Central memory CD8-positive, alpha-beta T cell (primary cell): ENCODE results near the gene DTX4.
"Not testable (repeated sequence)": the region's sequence is repeated elsewhere in the genome, so short reads cannot be mapped to it uniquely, and the experiment has no call there.

Experiments
- ATAC-seq: fragments of 150-1000 bp; cut with Tn5 transposase; replicated peaks from 2 replicates; pipeline ENCODE4 v1.10.0; 2022; ENCODE audit warnings: mild to moderate bottlenecking, moderate FRiP score, moderate number of reproducible peaks; ENCODE audit not compliant: poor library complexity, severe bottlenecking; ENCODE audit errors: extremely low read depth
- DNase-seq, 2 donors: peaks; one replicate each; pipeline ENCODE4 v3.0.0; 2021; ENCODE audit warnings: low spot score in 2 of 2
- H3K27ac Mint-ChIP-seq: one replicate; pipeline ENCODE4 v1.8.0; 2022; ENCODE audit warnings: low read depth, mild to moderate bottlenecking, moderate library complexity, mixed read lengths
- H3K27me3 Mint-ChIP-seq: one replicate; pipeline ENCODE4 v1.8.0; 2022; ENCODE audit warnings: mixed read lengths
- H3K36me3 Mint-ChIP-seq: one replicate; pipeline ENCODE4 v1.8.0; 2022; ENCODE audit warnings: mild to moderate bottlenecking, moderate library complexity, mixed read lengths; ENCODE audit not compliant: insufficient read depth
- H3K4me1 Mint-ChIP-seq: one replicate; pipeline ENCODE4 v1.8.0; 2022; ENCODE audit warnings: mixed read lengths
- H3K4me3 Mint-ChIP-seq: one replicate; pipeline ENCODE4 v1.8.0; 2022; ENCODE audit warnings: mild to moderate bottlenecking, moderate library complexity, mixed read lengths
- H3K9me3 Mint-ChIP-seq: one replicate; pipeline ENCODE4 v1.8.0; 2022; ENCODE audit warnings: mixed read lengths

Gene DTX4

GRCh38 chr11:59171508-59172322, at the start of gene DTX4:
TSS of gene DTX4 (plus strand) at chr11:59172132. CDS start at chr11:59172596, 464 bp downstream.
- Mint-ChIP-seq H3K27me3 (peaks cover 8% of the 10 kb centered on the region), H3K9me3 (no peaks in the 10 kb centered on the region), H3K4me1 (peaks cover 13% of the 10 kb centered on the region), H3K27ac (peak within 1 kb of the TSS; percentile 46), H3K36me3 (peaks cover 6% of the 10 kb centered on the region), H3K4me3 (peak within 1 kb of the TSS; percentile 89)
- ATAC-seq: peak; percentile 90
- DNase-seq: peak; percentile 76 to 78

- DNase-seq (peak; percentile 77 to 92), ATAC-seq (peak; percentile 99)
- H3K36me3 Mint-ChIP-seq: peaks cover 24% of the 10 kb centered on the region
- peaks cover 2% of the 10 kb centered on the region for H3K9me3 Mint-ChIP-seq
- no peaks in the 10 kb centered on the region for H3K27me3 Mint-ChIP-seq
- H3K4me3 Mint-ChIP-seq: peak overlapping the region; percentile 25
- H3K27ac Mint-ChIP-seq: peak overlapping the region; percentile 17
- peaks cover 12% of the 10 kb centered on the region for H3K4me1 Mint-ChIP-seq
Measured at GRCh38 chr11:59135648-59136461, 36.1 kb upstream of the DTX4 start.

- not testable (repeated sequence) for H3K9me3 Mint-ChIP-seq, ATAC-seq, H3K27me3 Mint-ChIP-seq, H3K4me3 Mint-ChIP-seq, H3K27ac Mint-ChIP-seq, DNase-seq
- Mint-ChIP-seq H3K36me3 (peaks cover 21% of the 10 kb centered on the region), H3K4me1 (peaks cover 19% of the 10 kb centered on the region)
Measured at GRCh38 chr11:59136551-59136950, 35.4 kb upstream of the DTX4 start.

- ATAC-seq: no peak
- H3K4me3 Mint-ChIP-seq: no peak overlapping the region
- no peak for DNase-seq
- H3K27ac Mint-ChIP-seq: no peak overlapping the region
- peaks cover 19% of the 10 kb centered on the region for H3K36me3 Mint-ChIP-seq
- H3K4me1 Mint-ChIP-seq: peaks cover 26% of the 10 kb centered on the region
- H3K27me3 Mint-ChIP-seq: no peaks in the 10 kb centered on the region
- H3K9me3 Mint-ChIP-seq: no peaks in the 10 kb centered on the region
Measured at GRCh38 chr11:59137190-59137589, 34.7 kb upstream of the DTX4 start.

- Mint-ChIP-seq H3K4me1 (peaks cover 40% of the 10 kb centered on the region), H3K9me3 (no peaks in the 10 kb centered on the region), H3K36me3 (peaks cover 24% of the 10 kb centered on the region), H3K27ac (no peak overlapping the region), H3K27me3 (no peaks in the 10 kb centered on the region), H3K4me3 (no peak overlapping the region)
- DNase-seq: no peak
- ATAC-seq: no peak
Measured at GRCh38 chr11:59138643-59139042, 33.3 kb upstream of the DTX4 start.

- Mint-ChIP-seq H3K27ac (peak overlapping the region; percentile 92), H3K9me3 (no peaks in the 10 kb centered on the region), H3K4me3 (peak overlapping the region; percentile 95), H3K27me3 (no peaks in the 10 kb centered on the region), H3K4me1 (peaks cover 57% of the 10 kb centered on the region), H3K36me3 (peaks cover 22% of the 10 kb centered on the region)
- no peak for DNase-seq
- no peak for ATAC-seq
Measured at GRCh38 chr11:59141191-59141590, 30.7 kb upstream of the DTX4 start.

- ATAC-seq: no peak
- Mint-ChIP-seq H3K27ac (peak overlapping the region; percentile 92), H3K4me1 (peaks cover 59% of the 10 kb centered on the region), H3K4me3 (peak overlapping the region; percentile 95), H3K36me3 (peaks cover 22% of the 10 kb centered on the region), H3K9me3 (no peaks in the 10 kb centered on the region), H3K27me3 (no peaks in the 10 kb centered on the region)
- DNase-seq: no peak
Measured at GRCh38 chr11:59141673-59142460, 30.1 kb upstream of the DTX4 start.

GRCh38 chr11:59142530-59143507, 29.1 kb upstream of the DTX4 start, which contains the start of gene FAM111A:
TSS of gene FAM111A (plus strand) at chr11:59142856. CDS start at chr11:59148873, 6,017 bp downstream.
- ATAC-seq: peak; percentile 88
- Mint-ChIP-seq H3K27me3 (no peaks in the 10 kb centered on the region), H3K27ac (peak within 1 kb of the TSS; percentile 92), H3K4me1 (peaks cover 68% of the 10 kb centered on the region), H3K36me3 (peaks cover 20% of the 10 kb centered on the region), H3K9me3 (no peaks in the 10 kb centered on the region), H3K4me3 (peak within 1 kb of the TSS; percentile 95)
- peak; percentile 71 to 76 for DNase-seq

GRCh38 chr11:59144096-59144495, 27.8 kb upstream of the DTX4 start:
- ATAC-seq (no peak), DNase-seq (no peak)
- Mint-ChIP-seq H3K4me3 (peak overlapping the region; percentile 95), H3K4me1 (peaks cover 68% of the 10 kb centered on the region), H3K27me3 (no peaks in the 10 kb centered on the region), H3K27ac (peak overlapping the region; percentile 92), H3K9me3 (no peaks in the 10 kb centered on the region), H3K36me3 (peaks cover 22% of the 10 kb centered on the region)

- H3K36me3 Mint-ChIP-seq: peaks cover 25% of the 10 kb centered on the region
- peak; percentile 33 to 48 for DNase-seq
- peak; percentile 57 for ATAC-seq
- peak overlapping the region; percentile 92 for H3K27ac Mint-ChIP-seq
- peak overlapping the region; percentile 95 for H3K4me3 Mint-ChIP-seq
- H3K27me3 Mint-ChIP-seq: no peaks in the 10 kb centered on the region
- H3K4me1 Mint-ChIP-seq: peaks cover 72% of the 10 kb centered on the region
- H3K9me3 Mint-ChIP-seq: no peaks in the 10 kb centered on the region
Measured at GRCh38 chr11:59144579-59145345, 27.2 kb upstream of the DTX4 start.

- DNase-seq: no peak
- ATAC-seq: no peak
- H3K27me3 Mint-ChIP-seq: no peaks in the 10 kb centered on the region
- H3K27ac Mint-ChIP-seq: peak overlapping the region; percentile 92
- peaks cover 25% of the 10 kb centered on the region for H3K36me3 Mint-ChIP-seq
- peak overlapping the region; percentile 95 for H3K4me3 Mint-ChIP-seq
- H3K4me1 Mint-ChIP-seq: peaks cover 72% of the 10 kb centered on the region
- no peaks in the 10 kb centered on the region for H3K9me3 Mint-ChIP-seq
Measured at GRCh38 chr11:59145534-59145933, 26.4 kb upstream of the DTX4 start.
